T follicular helper cell (primary cell): ENCODE results near the gene CYB561.
A peak's percentile ranks its signal among the peaks of the same experiment; 100 is the strongest.

ENCODE experiments used
- DNase-seq: peaks from one replicate; pipeline ENCODE4 v3.0.0-alpha.2; 2020; ENCODE audit warnings: low read depth

The CYB561 gene

GRCh38 chr17:63412234-63412633 lies 33.9 kb downstream of the CYB561 start:
- DNase-seq, result no peak

GRCh38 chr17:63407741-63408330 lies 38.3 kb downstream of the CYB561 start:
- DNase-seq, result no peak

DNA sequence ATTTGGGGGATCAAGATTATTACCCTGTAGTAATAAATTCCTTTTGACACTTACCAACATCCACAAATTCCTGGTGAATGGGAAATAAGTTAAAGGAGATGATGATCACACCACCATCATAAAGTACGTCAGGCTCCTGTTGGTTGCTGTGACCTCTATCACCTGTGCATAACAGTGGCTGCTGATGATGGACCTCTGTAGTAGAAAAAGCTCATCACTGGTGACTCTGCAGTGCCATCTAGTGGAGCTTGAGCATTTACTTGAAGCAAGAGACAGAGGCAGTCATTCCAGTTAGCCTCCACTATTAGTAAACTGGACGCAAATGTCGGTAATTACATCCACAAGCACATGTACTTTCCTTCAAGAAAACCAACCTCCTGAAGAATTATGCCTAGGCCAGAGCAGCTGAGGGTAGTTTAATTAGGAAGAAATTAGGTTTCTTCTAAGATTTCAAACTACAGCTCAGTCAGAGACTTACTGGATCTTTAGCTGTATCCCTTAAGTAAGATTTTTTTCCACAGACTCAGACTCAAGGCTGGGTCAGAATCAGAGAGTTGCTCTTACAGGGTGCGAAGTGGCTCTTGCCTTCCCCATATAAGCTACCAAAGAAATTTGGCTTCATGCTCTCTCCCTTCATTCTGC lies 39.3 kb downstream of the CYB561 start:
- peak; percentile 52 for DNase-seq

- DNase-seq, result no peak
These were observed 40.3 kb downstream of the CYB561 start for GRCh38 chr17:63405741-63406261.

DNA sequence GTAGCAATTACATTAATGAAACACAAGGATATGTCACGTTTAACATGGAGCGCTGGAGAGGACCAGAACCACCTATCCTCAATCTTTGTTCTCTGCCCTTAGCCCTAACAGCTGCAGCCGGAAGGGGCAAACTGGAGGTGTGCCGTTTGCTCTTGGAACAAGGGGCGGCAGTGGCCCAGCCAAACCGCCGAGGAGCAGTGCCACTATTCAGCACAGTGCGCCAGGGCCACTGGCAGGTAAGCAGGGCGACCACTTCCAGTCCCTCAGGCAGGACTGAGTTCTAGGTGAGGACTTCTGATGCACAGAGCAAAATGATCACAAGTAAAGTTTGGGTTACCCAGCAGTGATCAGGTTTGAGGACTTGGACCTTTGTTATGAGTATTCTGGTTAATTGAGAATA lies 41.1 kb downstream of the CYB561 start:
- no peak for DNase-seq

- no peak for DNase-seq
These were observed 43.5 kb downstream of the CYB561 start for GRCh38 chr17:63402431-63403212.

DNA sequence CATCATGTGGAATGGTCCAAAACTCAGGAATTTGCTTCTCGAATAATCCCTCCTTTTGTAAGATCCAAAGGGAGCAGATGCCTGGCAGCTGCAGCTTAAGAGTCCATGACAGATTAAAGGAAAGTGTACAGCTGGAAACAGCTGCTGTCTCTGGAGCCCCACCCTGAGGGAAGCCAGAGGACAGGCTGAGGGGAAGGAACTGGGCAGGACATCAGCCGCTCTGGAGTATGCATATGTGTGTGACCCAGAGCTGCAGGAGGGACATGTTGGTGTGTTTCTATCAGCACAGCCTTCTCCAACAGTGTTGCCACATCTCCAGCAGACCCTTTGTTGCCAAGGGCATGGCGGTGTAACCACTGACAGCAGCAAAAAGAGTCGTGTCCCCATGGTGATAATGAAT lies 46.2 kb downstream of the CYB561 start:
- DNase-seq, result no peak

DNA sequence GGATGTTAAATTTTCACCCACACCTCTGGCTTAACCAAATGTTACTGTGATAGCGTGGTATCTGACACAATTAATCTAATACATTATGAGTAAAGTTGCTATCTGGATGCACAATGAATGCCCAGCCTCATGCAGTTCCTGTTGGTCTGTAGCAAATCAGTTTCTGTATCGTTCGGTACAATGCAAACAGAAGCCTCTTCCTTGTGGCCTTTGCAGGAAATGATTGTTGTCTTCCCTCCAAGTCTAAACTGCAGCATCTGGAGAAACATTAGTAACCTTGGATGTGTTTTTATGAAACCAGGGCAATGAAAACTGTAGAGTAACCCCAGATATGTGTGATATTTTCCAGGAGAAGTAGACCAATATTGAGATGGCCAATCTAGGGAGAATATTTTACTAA lies 46.8 kb downstream of the CYB561 start:
- DNase-seq, result no peak

DNA sequence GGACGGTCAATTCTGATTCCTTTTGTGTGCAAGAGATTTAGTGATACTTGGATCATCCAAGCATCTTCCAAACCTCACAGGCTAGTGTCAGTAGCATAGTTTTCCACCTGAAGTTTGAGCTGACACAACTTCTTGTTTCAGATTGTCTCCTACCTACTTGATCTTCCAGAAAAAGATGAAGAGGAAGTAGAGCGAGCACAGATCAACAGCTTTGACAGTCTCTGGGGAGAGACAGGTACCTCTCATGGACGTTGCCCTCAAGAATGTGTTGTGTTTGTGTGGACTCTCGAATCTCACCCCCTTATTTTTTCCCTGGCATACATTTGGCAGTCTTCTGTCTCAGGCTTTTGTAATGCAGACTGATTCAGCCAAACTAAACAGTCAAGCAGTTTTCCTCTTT lies 47.4 kb downstream of the CYB561 start:
- DNase-seq, result no peak

GRCh38 chr17:63395075-63395805 lies 50.9 kb downstream of the CYB561 start:
- no peak for DNase-seq

GRCh38 chr17:63390090-63390489 lies 56.0 kb downstream of the CYB561 start:
- no peak for DNase-seq

DNA sequence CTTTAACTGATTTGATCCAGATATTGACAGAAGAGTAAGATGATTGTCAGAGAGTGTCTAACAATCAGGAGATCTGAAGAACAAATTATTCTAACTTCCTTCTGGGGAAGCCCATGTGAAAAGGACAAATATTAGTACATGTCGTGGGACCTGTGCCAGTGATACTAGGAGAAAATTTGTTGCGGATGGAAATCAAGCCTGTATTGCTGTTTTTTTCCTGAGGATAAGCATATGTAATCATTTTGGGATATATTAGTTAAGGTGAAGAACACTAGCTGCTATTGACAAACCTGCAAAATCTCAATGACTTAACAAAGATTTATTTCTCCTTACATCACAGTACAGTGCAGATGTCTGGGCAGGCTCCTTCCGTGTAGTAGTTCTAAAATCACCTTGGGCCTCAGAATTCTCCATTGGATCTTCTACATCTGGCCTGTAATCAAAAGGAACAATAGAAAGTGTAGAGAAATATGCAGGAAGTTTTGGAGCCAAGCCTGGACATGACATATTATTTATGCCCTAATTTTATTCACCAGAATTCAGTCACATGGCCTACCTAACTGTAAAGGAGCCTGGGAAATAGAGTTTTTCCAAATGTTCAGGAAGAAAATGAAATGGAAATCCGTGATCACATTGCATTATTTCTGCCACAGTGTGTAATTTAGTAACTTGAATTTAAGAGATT lies 58.3 kb downstream of the CYB561 start:
- no peak for DNase-seq

- no peak for DNase-seq
These were observed 63.3 kb downstream of the CYB561 start for GRCh38 chr17:63382826-63383225.
